HG03457 (cell line): Measurements from ENCODE around the gene SH3RF3.

Source experiments
- ATAC-seq: cut with Tn5 transposase; IDR thresholded peaks from one replicate; pipeline ENCODE4 v1.9.1; 2021; ENCODE audit warnings: moderate number of reproducible peaks; ENCODE audit not compliant: unreplicated experiment

Gene SH3RF3

DNA sequence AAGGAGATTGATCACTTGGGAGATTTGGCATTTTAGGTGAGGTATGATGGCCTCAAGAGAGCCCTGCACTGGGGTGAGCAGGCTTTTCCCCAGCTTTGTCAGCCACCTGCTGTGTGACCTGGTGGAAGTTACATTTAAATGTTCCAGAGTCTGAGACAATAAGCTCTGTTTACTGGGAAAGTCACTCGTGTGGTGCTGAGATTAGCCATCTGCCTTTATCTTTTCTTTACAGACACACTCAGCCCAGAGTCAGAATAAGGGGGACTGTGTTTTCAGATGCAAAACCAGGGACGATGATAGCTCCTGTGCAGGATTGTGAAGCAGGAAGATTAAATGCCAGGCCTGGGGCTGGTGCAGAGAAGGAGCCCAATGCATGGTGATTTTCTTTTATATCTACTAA is 47.9 kb downstream of the SH3RF3 start:
- ATAC-seq: no peak

DNA sequence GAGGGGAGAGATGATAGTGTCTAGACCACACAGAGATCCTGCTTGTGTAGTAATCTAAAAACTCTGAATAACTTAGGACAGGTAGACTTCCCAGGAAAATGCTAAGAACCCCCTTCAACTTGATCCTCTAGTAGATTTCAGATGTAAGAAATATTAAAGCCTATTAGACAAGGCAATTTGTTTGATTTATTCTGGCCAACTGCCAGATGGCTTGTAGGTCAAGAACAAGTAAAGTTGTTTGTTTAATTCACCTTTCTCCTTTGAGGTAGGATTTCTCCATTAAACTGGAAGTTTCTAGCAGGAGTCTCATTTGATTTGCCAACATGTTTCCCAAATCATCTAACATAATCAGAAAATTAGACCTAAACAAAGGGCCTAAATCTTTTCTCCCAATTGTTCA is 48.6 kb downstream of the SH3RF3 start:
- ATAC-seq: no peak

DNA sequence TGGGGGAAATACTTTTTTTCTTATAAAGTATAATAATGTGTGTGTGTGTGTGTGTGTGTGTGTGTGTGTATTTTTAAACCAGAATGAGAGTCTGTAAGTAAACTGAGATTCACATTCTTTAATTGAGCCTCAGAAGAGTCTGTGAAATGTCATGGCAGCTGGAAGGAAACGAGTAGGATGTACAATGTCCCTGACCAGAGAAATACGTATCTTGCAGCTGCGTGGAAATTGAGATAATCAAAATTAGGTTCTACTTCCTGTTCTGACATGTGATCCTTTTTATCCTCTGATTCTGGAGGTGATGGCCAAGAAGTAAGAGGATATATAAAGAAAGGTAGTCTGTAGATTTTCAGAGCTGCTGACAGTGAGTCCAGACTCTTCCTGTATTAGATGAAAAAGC is 50.0 kb downstream of the SH3RF3 start:
- no peak for ATAC-seq

DNA sequence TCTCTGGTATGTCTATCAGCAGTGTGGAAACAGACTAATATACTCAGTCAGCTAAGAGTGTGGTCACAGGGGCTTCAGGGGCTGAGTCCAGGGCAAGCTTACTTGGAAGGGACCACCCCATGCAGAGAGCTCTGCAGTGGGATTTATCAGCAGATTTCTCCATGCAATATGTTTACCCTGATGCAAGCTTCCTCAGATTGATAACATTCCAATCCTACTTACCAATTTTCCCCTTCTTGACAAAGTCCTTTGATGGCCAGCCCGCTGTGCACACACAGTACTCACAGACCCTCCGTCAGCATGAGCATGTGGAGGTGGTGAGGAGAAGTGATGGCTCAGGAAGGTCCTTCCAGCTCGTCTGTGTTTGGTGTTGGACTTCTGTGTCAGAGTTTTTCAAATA is 51.8 kb downstream of the SH3RF3 start:
- no peak for ATAC-seq

DNA sequence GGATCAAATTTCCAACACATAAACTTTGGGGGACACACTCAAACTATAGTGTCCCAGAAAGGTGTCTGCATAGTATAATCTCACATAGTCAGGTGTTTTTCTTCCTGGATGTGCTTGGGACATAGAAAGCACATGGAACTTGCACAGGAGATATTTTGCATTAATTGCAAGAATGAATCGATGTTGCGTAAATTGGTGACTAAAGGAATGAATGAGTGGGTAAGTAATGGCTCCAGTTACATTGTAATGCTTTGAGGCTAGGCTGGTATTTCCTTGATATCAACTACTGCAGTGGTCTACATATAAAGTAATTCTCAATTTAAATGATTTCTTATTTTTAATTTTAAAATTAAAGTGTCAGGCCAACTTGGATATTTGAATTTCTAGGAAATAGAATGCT is 53.4 kb downstream of the SH3RF3 start:
- ATAC-seq: no peak

DNA sequence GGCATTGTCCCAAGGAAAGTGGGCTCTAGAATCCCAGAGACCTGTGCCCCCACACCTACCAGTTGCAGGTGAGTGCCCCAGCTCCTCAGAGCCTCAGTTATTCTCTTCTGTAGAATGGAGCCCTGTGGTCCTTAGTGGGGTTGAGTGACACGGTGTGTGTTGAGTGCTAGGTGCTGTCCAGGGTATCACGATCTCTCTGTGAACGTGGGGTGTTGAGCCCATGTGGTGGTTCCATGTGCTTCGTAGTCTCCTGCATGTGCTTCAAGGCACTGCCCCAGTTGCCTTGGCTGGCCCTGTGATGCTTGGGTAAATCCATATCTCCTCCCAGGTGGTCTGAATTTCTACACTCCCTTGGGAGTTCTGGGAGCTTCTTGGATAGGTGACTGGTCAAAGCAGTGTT is 54.9 kb downstream of the SH3RF3 start:
- ATAC-seq: no peak

DNA sequence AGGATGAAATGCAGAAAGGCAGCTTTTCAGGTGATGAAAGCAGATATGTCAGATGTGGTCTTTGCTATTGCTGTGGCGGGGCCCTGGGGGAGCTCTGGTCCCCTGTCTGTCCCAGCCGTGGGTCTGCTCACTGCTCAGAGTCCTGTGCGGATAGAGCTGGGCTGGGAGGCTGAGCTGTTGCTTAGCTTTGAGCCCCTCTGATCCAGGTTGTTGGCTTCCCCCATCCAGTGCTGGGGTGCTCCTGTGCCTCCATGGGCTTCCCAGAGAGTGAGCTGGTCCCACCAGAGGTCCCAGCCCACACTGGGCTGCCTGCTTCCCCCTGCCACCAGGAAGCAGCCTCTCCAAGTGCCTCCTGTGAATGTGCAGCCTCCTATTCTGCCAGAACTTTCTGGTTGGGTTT is 55.4 kb downstream of the SH3RF3 start:
- ATAC-seq: no peak

DNA sequence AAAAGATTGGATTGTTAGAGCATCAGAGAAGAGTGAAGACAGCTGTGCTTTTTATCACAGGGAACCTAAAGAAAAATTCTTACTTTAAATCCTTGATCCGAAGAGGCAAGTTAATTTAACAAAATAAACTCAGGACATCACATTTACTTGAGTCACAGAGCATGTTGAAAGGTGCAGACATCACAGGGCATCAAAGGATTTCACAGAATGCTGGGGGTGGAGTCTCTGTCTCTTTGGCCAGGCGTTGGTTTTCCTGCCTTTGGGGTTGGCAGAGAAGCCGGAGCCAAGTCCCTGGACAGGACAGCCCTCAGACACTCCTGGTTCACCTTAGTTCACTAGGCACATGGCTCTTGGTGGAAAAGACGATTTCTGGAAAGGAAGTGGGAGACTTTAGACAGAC is 56.3 kb downstream of the SH3RF3 start:
- no peak for ATAC-seq

DNA sequence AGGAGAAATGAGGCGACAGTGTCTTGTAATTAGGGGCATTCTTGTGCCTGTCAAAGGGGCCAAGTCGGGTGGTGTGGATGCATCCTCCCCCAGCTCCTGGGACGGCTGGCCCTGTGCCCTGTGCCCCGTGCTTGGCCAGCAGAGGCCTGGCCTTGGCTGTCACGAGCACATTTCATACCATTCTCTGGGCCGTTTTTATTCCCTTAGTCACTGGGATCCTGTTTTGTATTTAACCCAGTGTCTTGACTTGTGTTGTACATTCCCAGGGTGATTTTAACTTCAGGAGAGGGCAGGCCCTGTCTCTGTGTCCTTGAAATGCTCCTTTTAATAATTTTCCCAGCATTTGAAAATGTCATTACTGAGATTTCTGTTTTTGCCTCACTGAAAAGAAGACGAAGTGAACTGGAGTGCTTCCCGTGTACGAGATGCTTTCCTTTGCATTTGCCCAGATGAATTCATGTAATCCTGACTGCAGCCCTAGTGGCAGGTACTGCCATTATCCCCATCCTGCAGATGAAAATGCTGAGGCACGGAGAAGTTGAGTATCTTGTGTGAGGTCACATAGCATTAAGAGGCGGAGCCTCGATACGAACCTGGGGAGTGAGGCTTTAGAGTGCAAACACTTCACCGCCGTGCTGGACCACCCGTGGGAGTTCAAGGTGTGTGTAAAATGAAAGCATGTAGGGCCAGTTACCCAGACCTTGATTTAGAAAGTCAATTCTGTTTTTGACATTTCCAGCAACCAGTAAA is 57.0 kb downstream of the SH3RF3 start:
- ATAC-seq: no peak

DNA sequence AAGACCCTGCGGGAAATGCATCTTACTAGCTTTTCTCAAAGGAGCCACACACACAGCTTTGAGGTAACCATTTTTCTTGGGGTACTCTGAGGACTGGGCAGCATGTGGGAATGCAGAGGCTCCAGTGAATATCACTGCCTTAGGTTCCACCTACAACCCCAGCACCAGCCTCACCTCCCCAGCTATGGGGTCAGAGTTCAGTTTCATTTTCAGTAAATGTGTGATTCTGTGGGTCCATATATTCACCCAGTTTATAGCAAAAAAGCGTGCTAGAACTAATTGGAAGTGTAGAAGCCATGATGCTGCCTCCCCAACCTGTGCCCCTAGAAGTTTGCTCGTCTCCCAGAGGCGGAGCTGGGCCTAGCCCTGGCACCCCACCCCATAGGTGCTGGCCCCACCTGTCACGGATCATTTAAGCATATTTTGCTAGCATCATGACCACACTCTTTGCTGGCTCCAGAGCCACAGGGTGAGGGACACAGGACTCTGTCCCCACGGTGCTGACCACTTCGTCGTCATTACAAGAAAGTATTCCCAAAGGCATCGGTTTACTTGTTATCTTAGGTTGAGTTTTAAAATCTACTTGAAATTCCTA is 57.7 kb downstream of the SH3RF3 start:
- no peak for ATAC-seq

DNA sequence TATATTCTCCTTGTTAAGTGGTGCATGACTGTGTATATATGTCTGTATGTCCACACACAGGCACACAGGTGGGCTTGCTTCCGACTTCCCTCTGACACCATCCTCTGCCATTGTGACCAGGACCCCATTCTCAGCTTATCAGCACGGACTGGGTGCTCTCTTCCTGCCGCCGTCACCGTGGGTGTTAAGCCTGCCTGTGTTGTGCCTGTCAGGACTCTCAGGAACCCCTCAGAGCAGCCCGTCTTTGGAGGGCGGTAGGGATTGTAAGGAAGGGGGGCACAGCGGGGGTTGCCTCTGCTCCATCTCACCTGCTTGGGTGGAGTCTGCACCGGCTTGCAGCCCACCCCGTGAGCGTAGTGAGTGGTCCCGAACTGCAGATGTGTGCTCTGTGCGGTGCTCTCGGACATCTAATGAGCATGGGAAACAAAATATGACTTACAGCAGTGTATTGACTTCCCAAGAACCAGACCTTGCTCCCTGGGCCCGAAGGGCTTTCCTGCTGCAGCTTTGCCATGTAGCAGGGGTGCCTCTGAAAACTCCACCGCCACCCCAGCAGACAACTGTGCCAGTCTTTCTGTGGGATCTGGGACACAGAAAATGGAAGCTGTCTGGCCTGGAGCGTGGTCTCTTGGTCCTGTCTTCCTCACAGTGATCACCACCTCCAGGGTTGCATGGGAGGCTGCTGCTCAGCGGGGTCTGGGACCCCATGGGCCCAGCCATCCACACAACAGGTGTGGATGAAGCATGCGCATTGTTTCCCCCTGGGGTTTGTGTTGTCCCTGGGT is 58.9 kb downstream of the SH3RF3 start:
- no peak for ATAC-seq

DNA sequence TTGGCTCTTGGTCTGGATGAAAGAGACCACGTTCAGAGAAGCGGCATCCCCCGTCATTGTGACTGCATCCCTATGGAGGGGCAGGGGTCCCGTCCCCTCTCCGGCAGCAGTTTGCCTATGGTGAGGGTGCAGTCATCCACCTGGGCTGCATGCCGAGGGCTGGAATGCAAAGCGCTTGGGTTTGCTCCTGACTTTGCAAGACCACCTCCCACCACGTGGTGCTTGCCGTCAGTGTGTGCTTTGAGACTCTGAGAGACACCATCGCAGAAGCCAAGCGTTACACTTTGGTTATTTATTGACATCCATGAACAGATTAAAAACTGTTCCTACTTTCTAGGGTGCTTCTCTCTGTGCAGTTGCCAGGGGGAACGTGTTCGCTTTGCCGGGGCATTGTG is 59.5 kb downstream of the SH3RF3 start:
- ATAC-seq: no peak

DNA sequence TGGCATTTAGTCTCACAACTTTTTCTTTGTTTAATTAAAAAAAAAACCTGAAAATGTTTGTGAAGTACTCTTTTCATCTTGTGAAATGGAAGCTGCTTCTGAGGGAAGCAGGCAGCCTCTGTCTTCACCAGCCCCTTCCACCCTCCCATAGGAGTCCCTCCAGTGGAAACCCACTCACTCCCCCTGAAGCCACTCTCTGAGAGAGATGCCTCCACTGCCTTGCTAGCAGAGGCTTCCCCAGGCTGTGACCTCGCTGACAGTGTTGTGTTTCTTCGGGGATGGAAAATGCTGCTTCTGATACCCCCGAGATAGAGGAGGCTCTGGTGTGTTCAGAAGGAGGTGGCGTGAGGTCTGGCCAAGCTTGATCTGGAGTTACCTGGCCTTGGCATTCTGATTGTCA is 59.9 kb downstream of the SH3RF3 start:
- ATAC-seq: no peak

DNA sequence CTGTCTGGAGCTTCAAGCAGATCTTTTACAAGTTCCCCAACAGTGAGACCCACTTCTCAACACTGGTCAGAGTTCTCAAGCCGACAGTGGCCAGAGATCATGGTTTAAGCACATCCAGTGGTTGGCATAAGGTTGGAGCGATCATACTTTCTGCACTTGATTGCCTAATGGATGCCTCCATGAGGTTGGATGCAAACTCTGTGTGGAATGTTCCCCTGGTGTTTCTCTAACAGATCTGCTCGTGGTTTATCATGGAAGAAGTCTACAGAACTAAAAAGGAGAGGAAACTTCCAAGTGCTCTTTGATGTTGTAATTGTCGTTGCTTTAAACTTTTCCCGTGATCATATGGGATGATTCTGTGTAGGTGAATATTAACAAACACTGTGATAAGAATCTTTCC is 60.7 kb downstream of the SH3RF3 start:
- no peak for ATAC-seq

DNA sequence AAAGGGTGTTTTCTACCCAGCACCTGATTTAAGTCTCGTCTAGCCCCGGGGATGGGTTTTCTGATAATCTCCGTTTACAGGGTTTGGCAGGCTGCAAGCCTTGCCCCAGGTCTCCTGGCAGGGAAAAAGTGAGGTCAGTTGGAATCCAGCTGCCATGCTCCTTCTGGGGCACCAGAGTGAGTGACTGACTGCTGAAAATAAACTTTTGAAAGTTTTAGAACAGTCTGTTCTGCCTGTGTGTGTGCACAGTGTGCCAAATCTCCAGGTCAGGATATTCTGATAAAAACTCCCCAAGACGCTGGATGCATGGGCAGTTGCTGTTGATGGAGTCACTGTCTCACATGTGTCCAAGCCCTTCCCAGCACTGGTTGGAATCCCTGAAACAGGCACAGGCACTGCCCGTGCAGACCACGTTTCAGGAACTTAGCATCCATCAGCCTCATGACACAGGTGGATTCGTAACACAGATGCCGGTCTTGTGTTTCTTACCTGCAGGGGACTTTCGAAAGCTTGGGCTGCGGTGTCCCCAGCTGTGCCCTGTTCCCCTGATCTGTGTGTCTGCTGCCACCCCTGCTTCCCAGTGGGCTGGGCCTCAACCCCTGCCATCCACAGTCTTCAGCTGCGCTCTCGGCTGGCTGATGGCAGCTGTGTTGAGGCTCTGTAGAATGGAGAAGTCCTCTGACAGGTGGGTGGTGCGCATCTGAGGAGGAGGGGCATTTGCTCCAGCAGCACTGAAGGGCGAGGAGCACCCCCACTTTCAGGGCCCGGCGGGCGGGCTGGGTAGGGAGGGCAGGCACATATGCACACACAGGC is 65.0 kb downstream of the SH3RF3 start:
- ATAC-seq: no peak

DNA sequence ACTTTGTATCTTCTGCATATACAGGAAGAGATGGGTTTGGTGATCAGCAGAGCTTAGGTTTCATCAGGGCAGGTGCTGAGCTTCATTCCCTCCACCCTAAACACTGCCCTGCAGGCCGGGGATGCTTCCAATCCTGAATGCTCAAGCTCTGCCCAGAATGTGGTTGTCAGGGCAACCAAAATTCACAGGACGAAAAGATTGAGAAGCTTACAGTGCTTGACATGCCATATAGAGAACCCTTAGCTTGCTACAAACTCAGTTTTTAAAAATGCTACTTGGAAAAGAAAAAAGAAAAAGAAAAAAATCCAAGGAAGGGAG is 65.6 kb downstream of the SH3RF3 start:
- no peak for ATAC-seq

DNA sequence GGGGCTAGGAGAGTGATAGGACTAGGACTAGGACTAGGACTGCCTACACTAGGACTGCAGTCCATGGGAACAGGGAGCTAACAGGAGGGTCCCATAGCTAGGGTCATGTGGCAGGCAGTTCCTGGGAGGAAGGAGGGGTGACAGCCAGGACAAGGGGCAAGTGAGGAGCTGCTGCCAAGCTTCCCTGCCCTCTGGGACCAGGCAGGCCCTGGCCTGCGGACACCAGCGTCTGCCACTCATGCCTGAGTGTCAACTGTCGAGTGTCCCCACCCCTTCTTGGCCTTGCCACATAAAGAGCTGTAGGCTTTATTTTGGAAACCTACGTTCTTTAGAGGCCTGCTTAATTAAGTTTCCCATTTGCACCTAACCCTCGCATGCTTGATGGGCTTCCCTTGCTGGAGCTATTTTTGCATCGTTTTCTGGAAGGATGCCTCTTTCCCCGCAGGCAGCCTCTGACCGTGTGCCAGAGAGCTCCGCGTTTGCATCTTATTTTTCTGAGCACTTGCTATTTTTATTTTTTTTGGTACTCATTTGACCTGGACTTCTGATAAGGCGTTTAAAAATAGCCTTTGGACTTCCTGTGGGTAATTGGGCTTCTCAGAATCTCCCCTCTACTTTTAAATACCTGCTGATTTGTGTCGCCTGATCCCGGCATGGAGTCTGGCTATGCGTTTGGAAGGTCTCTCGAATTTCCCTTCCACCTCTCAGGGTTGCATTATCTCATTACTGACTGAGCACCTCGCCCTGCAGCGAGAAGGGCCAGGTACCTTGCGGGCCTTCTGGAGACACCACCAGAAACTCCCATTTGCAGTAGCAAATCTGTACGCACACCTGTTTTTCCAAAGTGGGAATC is 66.4 kb downstream of the SH3RF3 start:
- no peak for ATAC-seq

DNA sequence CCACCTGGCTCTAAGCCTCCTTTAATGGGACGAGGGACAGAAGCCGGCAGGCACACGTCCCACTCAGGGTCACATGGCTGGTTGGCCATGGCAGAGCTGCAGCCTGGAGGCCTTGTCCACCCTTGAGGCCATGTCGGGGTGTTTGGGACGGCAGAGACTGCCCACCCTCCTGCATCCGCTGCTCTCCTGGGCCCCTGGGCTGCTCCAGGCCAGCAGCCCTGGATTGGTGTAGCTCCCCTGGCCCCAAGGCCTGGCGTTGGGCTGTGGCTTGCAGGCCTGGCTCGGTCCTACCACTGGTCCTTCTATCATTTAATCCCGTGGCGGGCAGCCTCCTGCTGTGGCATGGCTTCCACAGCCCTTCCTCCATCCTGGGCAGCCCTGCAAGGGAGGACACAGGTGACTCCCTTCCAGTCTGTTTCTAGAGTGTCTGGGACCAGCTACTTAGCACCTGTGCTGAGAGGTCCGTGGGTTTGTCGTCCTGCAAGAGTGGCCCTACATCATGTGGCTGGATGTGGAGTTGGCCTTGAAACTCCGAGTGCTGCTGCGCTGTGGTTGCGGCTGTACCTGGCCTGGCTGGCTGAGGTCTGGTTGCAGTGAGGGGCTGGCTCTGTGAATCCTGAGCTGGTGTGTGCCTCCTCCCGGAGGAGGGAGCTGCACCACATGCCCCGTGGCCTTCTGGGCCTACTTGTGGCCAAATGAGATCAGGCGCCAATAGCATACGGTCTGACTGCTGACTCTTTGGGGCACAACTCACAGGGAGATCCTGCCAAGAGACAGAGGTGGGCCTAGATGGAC is 67.3 kb downstream of the SH3RF3 start:
- no peak for ATAC-seq

DNA sequence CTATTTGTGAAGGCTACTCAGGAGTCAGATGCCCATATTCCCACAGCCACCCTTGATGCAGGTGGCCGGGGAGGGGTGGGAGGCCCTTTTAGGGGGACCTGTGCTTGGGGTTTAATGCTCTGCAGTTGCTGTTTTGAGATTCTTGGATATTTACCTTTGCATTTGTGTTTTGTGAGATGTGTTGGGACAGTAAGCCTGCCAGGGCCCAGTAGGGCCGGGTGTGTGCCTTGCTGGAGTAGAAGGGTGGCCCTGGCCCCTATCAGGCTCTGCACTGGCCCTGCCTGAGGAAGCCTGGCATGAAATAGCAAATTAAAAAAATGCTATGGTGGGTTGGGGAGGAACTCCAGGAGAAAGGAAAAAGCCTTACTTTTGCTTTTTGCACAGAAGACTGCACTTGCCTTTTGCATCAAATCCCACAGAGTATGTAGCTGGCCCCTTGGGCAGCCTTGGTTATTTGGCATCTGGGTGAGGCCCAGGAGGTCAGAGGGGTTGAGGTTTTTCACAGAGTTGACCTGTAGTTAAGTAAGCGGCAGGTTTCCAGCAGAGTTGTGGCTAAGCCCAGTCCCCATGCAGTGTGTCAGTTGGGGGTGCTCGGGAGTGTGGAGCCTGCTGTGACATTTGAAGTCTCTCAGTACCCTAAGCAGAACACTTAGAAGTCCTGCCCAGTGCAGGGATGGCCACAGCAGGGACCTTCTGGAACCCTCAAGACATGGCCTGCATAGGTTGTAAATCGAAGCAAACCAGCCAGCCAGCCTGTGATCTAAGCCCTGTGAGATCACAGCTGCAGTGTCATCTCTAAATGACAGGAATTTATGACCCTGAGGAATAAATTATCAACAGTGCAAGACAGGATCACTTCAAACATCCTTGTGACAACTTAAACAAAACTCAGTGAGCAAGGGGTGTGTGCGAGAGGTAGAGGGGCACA is 68.8 kb downstream of the SH3RF3 start:
- ATAC-seq: no peak
